ENCODE data around the gene ANXA11.

DNA sequence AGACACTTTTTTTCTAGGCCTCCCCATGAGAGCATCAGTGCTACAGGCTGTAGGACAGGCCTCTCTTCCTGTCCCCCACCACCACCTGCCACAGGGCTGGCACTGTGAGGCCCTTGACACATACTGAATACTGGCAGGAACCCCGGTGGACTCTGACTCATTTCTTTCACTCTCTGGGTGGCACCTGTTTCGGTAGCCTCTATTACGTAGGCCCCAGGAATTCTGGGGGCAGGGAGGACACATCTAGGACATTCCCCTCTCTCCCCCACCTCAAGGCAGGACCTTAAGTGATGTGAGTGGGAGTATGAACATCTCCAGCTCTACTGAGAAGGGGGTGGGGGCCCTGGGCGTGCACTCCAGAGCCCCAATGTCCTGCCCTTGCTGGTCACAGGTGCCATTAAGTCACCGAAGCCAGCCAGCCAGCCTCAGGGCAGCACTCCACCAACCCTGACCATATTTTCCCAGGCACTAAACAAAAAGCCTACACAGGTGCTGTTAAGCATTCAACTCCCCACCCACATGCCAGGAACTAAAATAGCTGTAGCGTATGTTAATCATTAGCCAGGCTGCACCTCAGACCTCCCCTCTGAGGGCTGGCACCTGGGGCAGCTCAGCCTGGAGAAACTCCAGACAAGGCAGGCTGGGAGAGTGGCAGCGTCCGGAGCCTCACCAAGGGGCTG, 8.9 kb downstream of the ANXA11 start:
- TF ChIP-seq, protein P1, sequence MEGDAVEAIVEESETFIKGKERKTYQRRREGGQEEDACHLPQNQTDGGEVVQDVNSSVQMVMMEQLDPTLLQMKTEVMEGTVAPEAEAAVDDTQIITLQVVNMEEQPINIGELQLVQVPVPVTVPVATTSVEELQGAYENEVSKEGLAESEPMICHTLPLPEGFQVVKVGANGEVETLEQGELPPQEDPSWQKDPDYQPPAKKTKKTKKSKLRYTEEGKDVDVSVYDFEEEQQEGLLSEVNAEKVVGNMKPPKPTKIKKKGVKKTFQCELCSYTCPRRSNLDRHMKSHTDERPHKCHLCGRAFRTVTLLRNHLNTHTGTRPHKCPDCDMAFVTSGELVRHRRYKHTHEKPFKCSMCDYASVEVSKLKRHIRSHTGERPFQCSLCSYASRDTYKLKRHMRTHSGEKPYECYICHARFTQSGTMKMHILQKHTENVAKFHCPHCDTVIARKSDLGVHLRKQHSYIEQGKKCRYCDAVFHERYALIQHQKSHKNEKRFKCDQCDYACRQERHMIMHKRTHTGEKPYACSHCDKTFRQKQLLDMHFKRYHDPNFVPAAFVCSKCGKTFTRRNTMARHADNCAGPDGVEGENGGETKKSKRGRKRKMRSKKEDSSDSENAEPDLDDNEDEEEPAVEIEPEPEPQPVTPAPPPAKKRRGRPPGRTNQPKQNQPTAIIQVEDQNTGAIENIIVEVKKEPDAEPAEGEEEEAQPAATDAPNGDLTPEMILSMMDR (IDR thresholded peaks at IDR 0.05; ENCODE audit: low read depth, low read length, poor library complexity, severe bottlenecking): no peak
- no peak for TF ChIP-seq EZH2phosphoT487 (IDR thresholded peaks at IDR 0.05; ENCODE audit: borderline replicate concordance, low read length)

Measured in DOHH2 (cell line).